DND-41 (cell line): Measurements from ENCODE around the gene SMG6.

ENCODE experiments used
- ATAC-seq: fragments of 200-7000 bp; cut with Tn5 transposase; 3 replicates; pipeline ENCODE4 v1.9.1; 2021; ENCODE audit warnings: low read depth; ENCODE audit not compliant: insufficient read depth
- DNase-seq: peaks from one replicate; pipeline ENCODE4 v3.0.0-alpha.2; 2020
- H2AFZ ChIP-seq: 2 replicates; pipeline ENCODE4 v1.6.0; 2012; ENCODE audit warnings: low read depth, low read length
- H3K27ac ChIP-seq: 2 replicates; pipeline ENCODE4 v1.5.1; 2012; ENCODE audit warnings: low read length, inconsistent platforms
- H3K27me3 ChIP-seq: fragments of 200-600 bp; sonication (generic); 2 replicates; pipeline ENCODE4 v1.6.0; 2012; ENCODE audit warnings: low read length, mild to moderate bottlenecking, inconsistent platforms; ENCODE audit not compliant: insufficient read depth, poor library complexity
- H3K36me3 ChIP-seq: 2 replicates; pipeline ENCODE4 v1.5.1; 2012; ENCODE audit warnings: low read length, inconsistent platforms; ENCODE audit not compliant: insufficient read depth
- H3K4me1 ChIP-seq: 2 replicates; pipeline ENCODE4 v1.5.1; 2012; ENCODE audit warnings: mild to moderate bottlenecking, low read length; ENCODE audit not compliant: insufficient read depth
- H3K4me2 ChIP-seq: 2 replicates; pipeline ENCODE4 v1.6.0; 2012; ENCODE audit warnings: mild to moderate bottlenecking, moderate library complexity, low read length, inconsistent platforms; ENCODE audit not compliant: insufficient read depth
- H3K4me3 ChIP-seq, 2 experiments: fragments of 200-600 bp in 1 of 2; shearing (Covaris generic) in 1 of 2; 2 replicates each; pipeline ENCODE4 v1.5.1; 2012 to 2016; ENCODE audit warnings: inconsistent platforms in 2 of 2, low read length in 2 of 2, mild to moderate bottlenecking in 2 of 2, low read depth in 1 of 2, moderate library complexity in 1 of 2
- H3K79me2 ChIP-seq: 2 replicates; pipeline ENCODE4 v1.6.0; 2012; ENCODE audit warnings: low read length, inconsistent platforms; ENCODE audit not compliant: insufficient read depth
- H3K9ac ChIP-seq: 2 replicates; pipeline ENCODE4 v1.6.0; 2012; ENCODE audit warnings: low read depth, mild to moderate bottlenecking, inconsistent platforms, low read length, moderate library complexity
- H3K9me3 ChIP-seq: 2 replicates; pipeline ENCODE4 v1.5.1; 2012; ENCODE audit warnings: low read length, moderate library complexity, mild to moderate bottlenecking, inconsistent platforms; ENCODE audit not compliant: insufficient read depth, severe bottlenecking
- H4K20me1 ChIP-seq: 2 replicates; pipeline ENCODE4 v1.6.0; 2012; ENCODE audit warnings: low read length; ENCODE audit not compliant: insufficient read depth
- CTCF ChIP-seq: IDR thresholded peaks from 2 replicates; pipeline ENCODE4 v1.5.1; 2012; ENCODE audit warnings: borderline replicate concordance, low read length, moderate library complexity, mild to moderate bottlenecking; ENCODE audit not compliant: poor library complexity, severe bottlenecking; ENCODE audit errors: extremely low read depth
- EZH2 ChIP-seq: IDR thresholded peaks from 3 replicates; pipeline ENCODE4 v1.6.1; 2012; ENCODE audit warnings: borderline replicate concordance, low read depth, mild to moderate bottlenecking, moderate library complexity, low read length, inconsistent platforms; ENCODE audit not compliant: severe bottlenecking

The SMG6 gene

GRCh38 chr17:2018716-2019510 is 284.7 kb downstream of the SMG6 start:
- no peak for DNase-seq
- no peak for ATAC-seq
- Histone ChIP-seq H3K36me3 (no peaks in the 10 kb centered on the region), H3K4me1 (no peaks in the 10 kb centered on the region), H2AFZ (no peak overlapping the region), H3K27ac (no peak overlapping the region), H3K9me3 (no peaks in the 10 kb centered on the region), H3K79me2 (no peaks in the 10 kb centered on the region), H3K27me3 (peaks cover 38% of the 10 kb centered on the region), H3K4me2 (no peak overlapping the region), H3K9ac (no peak overlapping the region), H3K4me3 (no peak overlapping the region), H4K20me1 (no peaks in the 10 kb centered on the region; the same call in 1 of the 2 replicates)
- TF ChIP-seq CTCF: no peak
- TF ChIP-seq EZH2: no peak

- ATAC-seq (no peak), DNase-seq (no peak)
- Histone ChIP-seq H3K4me1 (no peaks in the 10 kb centered on the region), H3K4me3 (no peak overlapping the region), H3K9ac (no peak overlapping the region), H4K20me1 (no peaks in the 10 kb centered on the region; the same call in 1 of the 2 replicates), H3K79me2 (no peaks in the 10 kb centered on the region), H2AFZ (no peak overlapping the region), H3K36me3 (no peaks in the 10 kb centered on the region), H3K4me2 (no peak overlapping the region), H3K9me3 (no peaks in the 10 kb centered on the region), H3K27me3 (peaks cover 34% of the 10 kb centered on the region), H3K27ac (no peak overlapping the region)
- no peak for TF ChIP-seq EZH2
Measured at GRCh38 chr17:2017274-2017941, 286.2 kb downstream of the SMG6 start.

- H3K36me3 ChIP-seq: no peaks in the 10 kb centered on the region
- H3K27ac ChIP-seq: no peak overlapping the region
- H3K9me3 ChIP-seq: no peaks in the 10 kb centered on the region
- H4K20me1 ChIP-seq: no peaks in the 10 kb centered on the region; the same call in 1 of the 2 replicates
- ATAC-seq (no peak), DNase-seq (no peak)
- H3K27me3 ChIP-seq: peaks cover 36% of the 10 kb centered on the region
- no peaks in the 10 kb centered on the region for H3K79me2 ChIP-seq
- H3K9ac ChIP-seq: no peak overlapping the region
- H2AFZ ChIP-seq: no peak overlapping the region
- H3K4me2 ChIP-seq: no peak overlapping the region
- TF ChIP-seq CTCF (no peak), EZH2 (no peak)
- peaks cover 9% of the 10 kb centered on the region for H3K4me1 ChIP-seq
- no peak overlapping the region for H3K4me3 ChIP-seq
Measured at GRCh38 chr17:2016494-2016893, 287.1 kb downstream of the SMG6 start.

GRCh38 chr17:2015314-2015713 is 288.3 kb downstream of the SMG6 start:
- H3K27me3 ChIP-seq: peaks cover 31% of the 10 kb centered on the region
- no peak overlapping the region for H2AFZ ChIP-seq
- no peaks in the 10 kb centered on the region for H3K79me2 ChIP-seq
- no peak overlapping the region for H3K4me2 ChIP-seq
- H3K27ac ChIP-seq: no peak overlapping the region
- TF ChIP-seq EZH2 (no peak), CTCF (no peak)
- H3K4me3 ChIP-seq: no peak overlapping the region
- no peak overlapping the region for H3K9ac ChIP-seq
- no peaks in the 10 kb centered on the region for H3K36me3 ChIP-seq
- ATAC-seq (no peak), DNase-seq (no peak)
- H3K9me3 ChIP-seq: no peaks in the 10 kb centered on the region
- H3K4me1 ChIP-seq: peaks cover 11% of the 10 kb centered on the region
- no peaks in the 10 kb centered on the region; the same call in 1 of the 2 replicates for H4K20me1 ChIP-seq
